ENCODE data around the gene TIMD4. TPM values are rescaled to one million over a fixed set of nuclear protein-coding genes. Genes with fewer than 3 reads are reported as not detected.

The TIMD4 gene
- total and polyA plus RNA-seq, 2 of the 4 experiments (the other 2 are of a cell fraction): not detected

DNA sequence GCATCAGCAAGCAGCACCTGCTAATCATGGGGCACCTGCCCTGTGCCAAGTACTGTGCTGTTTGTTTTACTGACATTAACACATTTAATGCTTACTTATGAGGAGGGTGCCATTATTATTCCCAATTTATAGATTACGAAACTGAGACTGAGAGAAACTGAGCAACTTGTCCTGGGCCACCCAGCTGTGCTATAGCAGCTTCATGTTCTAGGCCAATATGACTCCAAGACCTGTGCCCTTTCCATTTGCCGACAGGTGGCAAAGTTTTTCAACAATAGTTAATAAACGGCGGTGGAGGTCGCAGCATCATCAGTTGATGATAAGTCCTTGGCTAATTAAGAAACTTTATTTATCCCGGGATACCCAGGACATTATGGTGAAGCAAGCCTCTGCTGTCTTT is 55.4 kb downstream of the TIMD4 start:
- no peak overlapping the region for H2AK9ac ChIP-seq (replicated peaks; ENCODE audit: low read depth, low read length, poor library complexity)
- CTCF ChIA-PET: no interaction called here
- DNase-seq: no peak
- intact Hi-C loops (cut with micrococcal nuclease): no loop called here
- no peak overlapping the region for H2AFZ ChIP-seq (replicated peaks; ENCODE audit: low read length, poor library complexity)
- H3K9me1 ChIP-seq (ENCODE audit: insufficient read depth, low read length): no peaks in the 10 kb centered on the region
- H3K4me2 ChIP-seq (ENCODE audit: low read depth, low read length): no peak overlapping the region
- WGBS, 2 experiments (ENCODE audit: extremely low coverage in 2 of 2, insufficient read length in 1 of 2): 0% methylated on average over 1 of the region's 6 CpGs; no CpG with 5 or more reads in 1 of the 2 experiments
- ATAC-seq (ENCODE audit: low read depth): no peak
- no peak overlapping the region for H3K27ac ChIP-seq (ENCODE audit: insufficient read depth, low read length)
- dilution Hi-C loops (cut with HindIII; ENCODE audit: low sequenced_read_pairs, unreplicated experiment): no loop called here
- in situ Hi-C loops (cut with MboI; ENCODE audit: low sequenced_read_pairs): no loop called here
- POLR2A ChIA-PET (ENCODE audit: unreplicated experiment): no interaction called here
- no peak overlapping the region for H2BK20ac ChIP-seq (ENCODE audit: low read depth, low read length)
- H3K27me3 ChIP-seq (ENCODE audit: control insufficient read depth, insufficient read depth, low read length): no peaks in the 10 kb centered on the region
- no peak overlapping the region for H4K5ac ChIP-seq (ENCODE audit: low read depth, low read length)
- H3K4me3 ChIP-seq (ENCODE audit: insufficient read depth, low read depth, low read length): no peak overlapping the region
- no peaks in the 10 kb centered on the region for H3K4me1 ChIP-seq (ENCODE audit: control insufficient read depth, insufficient read depth, low read length)
- no peak overlapping the region for H3K56ac ChIP-seq (ENCODE audit: extremely low read depth, insufficient read depth, low read length)
- H3K14ac ChIP-seq (replicated peaks; ENCODE audit: low read depth, low read length): no peak overlapping the region
- peaks cover 3% of the 10 kb centered on the region; the same call in 1 of the 2 replicates for H3K9me3 ChIP-seq (ENCODE audit: control insufficient read depth, insufficient read depth, low read length)
- no TSS peak for BruUV-seq (replicated peaks)
- no peak overlapping the region for H2AK5ac ChIP-seq (ENCODE audit: low read depth, low read length)
- no peak overlapping the region for H3K9ac ChIP-seq (ENCODE audit: low read depth, low read length)
- no peaks in the 10 kb centered on the region for H4K20me1 ChIP-seq (ENCODE audit: insufficient read depth, low read length)
- H3K18ac ChIP-seq (ENCODE audit: low read depth, low read length): no peak overlapping the region
- no peak overlapping the region for H3K23ac ChIP-seq (ENCODE audit: low read depth, low read length)
- H2BK15ac ChIP-seq (ENCODE audit: low read depth, low read length): no peak overlapping the region
- H3K79me1 ChIP-seq (ENCODE audit: low read depth in 1 of 2, low read length in 2 of 2): no peaks in the 10 kb centered on the region
- H4K91ac ChIP-seq (ENCODE audit: insufficient read depth, low read depth, low read length): no peak overlapping the region
- no peak overlapping the region for H3K4ac ChIP-seq (ENCODE audit: low read depth, low read length)
- no peak for TF ChIP-seq RAD21 (IDR thresholded peaks at IDR 0.05; ENCODE audit: low read length)
- no peak for TF ChIP-seq MAFK (IDR thresholded peaks at IDR 0.05; ENCODE audit: low read depth, low read length)
- no peak for TF ChIP-seq MAZ (IDR thresholded peaks at IDR 0.05; ENCODE audit: borderline replicate concordance, low read depth, low read length)
- TF ChIP-seq RCOR1 (IDR thresholded peaks at IDR 0.05; ENCODE audit: insufficient replicate concordance, low read length): no peak
- TF ChIP-seq BHLHE40 (IDR thresholded peaks at IDR 0.05; ENCODE audit: low read depth, low read length): no peak
- TF ChIP-seq CTCF (conservative IDR thresholded peaks at IDR 0.05; ENCODE audit: low read depth, low read length): no peak
- no peak for TF ChIP-seq CHD1 (IDR thresholded peaks at IDR 0.05; ENCODE audit: low read depth, low read length)
- no peak for TF ChIP-seq POLR2A (IDR thresholded peaks at IDR 0.05; ENCODE audit: low read depth, low read length)
- no peak for TF ChIP-seq ELK1 (IDR thresholded peaks at IDR 0.05; ENCODE audit: borderline replicate concordance, low read depth, low read length)
- TF ChIP-seq FOS (IDR thresholded peaks at IDR 0.05; ENCODE audit: low read depth, low read length): no peak
- no peak for TF ChIP-seq SMC3 (IDR thresholded peaks at IDR 0.05; ENCODE audit: low read depth, low read length)
- no peak for TF ChIP-seq CEBPB (IDR thresholded peaks at IDR 0.05; ENCODE audit: low read depth, low read length)
- no peak for TF ChIP-seq RFX5 (IDR thresholded peaks at IDR 0.05; ENCODE audit: low read depth, low read length)
- no peak for TF ChIP-seq MXI1 (IDR thresholded peaks at IDR 0.05; ENCODE audit: borderline replicate concordance, low read depth, low read length)
- TF ChIP-seq, protein P1, sequence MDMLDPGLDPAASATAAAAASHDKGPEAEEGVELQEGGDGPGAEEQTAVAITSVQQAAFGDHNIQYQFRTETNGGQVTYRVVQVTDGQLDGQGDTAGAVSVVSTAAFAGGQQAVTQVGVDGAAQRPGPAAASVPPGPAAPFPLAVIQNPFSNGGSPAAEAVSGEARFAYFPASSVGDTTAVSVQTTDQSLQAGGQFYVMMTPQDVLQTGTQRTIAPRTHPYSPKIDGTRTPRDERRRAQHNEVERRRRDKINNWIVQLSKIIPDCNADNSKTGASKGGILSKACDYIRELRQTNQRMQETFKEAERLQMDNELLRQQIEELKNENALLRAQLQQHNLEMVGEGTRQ (IDR thresholded peaks at IDR 0.05; ENCODE audit: low read depth, low read length): no peak
- H4K8ac ChIP-seq (ENCODE audit: low read depth in 2 of 2, low read length in 2 of 2): no peak overlapping the region
- H2BK120ac ChIP-seq (ENCODE audit: low read depth, low read length): no peak overlapping the region
- H2BK5ac ChIP-seq (ENCODE audit: low read depth, low read length, poor library complexity, severe bottlenecking): no peak overlapping the region
- no peaks in the 10 kb centered on the region for H3K36me3 ChIP-seq (ENCODE audit: control insufficient read depth, insufficient read depth, low read length)
